ENCODE data around the gene SMOC2. TPM values are rescaled to one million over a fixed set of nuclear protein-coding genes. Genes with fewer than 3 reads are reported as not detected.

Gene SMOC2
- polyA plus RNA-seq, 3 donors: 17.7 to 24.8 (median 21.5) TPM

DNA sequence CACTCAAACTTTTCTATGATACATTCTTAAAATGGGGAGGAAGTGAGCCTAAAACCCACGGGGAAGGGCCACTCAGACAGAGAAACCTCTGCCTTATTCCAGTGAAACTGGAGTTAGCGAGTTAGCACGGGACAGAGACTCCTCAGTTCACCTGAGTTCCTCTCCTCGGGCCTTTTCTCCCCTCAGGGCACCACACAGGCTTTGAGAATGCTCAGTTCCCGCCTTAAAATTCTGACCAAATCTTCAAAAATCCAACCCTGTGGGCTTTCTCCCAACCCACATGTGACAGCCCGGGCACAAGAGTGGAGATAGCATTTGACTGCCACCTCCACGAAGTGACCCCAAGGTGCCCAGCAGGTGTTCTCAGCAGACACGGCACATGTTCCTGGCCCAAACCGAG is 204.3 kb downstream of the SMOC2 start:
- DNase-seq: no peak

DNA sequence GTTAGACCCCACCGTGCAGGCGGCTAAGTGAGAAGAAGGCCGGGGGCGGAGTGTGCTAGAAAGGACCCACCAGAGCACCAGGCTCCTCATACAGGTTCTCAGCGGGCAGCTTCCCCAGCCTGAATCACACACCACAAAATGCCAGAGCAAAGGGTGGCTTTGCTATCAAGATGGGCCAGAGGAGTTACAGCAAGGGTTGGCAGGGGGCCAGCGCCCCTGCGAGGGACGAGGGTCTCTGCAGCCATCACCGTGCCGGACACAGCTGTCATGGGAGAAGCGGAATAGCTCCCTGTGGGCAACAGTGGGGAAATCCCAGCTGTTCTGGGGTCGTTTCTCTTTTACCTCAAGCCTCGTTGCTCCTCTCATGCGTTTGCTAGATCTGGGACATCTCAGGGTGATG is 206.3 kb downstream of the SMOC2 start:
- DNase-seq: no peak

- DNase-seq: no peak
These were observed 207.5 kb downstream of the SMOC2 start for GRCh38 chr6:168648240-168649125.

DNA sequence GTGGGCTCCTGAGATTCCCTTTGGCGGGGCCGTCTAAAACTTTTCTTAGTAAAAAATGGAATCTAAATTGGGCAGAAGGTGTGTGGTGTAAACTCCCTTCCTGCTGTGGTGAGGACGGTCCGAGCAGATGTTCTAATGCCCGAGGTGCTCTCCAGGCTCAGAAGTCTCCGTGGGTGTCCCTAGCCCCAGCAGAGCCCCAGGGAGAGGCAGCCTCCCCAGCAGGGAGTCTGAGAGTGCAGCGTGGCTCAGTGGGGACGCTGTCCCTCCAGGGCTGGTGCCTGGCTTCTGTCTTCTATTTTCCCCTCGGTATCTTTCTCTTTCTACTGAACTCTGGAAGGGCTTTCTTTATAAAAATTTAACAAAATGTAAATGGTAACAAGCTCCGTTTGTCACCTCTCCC is 208.2 kb downstream of the SMOC2 start:
- DNase-seq: no peak

DNA sequence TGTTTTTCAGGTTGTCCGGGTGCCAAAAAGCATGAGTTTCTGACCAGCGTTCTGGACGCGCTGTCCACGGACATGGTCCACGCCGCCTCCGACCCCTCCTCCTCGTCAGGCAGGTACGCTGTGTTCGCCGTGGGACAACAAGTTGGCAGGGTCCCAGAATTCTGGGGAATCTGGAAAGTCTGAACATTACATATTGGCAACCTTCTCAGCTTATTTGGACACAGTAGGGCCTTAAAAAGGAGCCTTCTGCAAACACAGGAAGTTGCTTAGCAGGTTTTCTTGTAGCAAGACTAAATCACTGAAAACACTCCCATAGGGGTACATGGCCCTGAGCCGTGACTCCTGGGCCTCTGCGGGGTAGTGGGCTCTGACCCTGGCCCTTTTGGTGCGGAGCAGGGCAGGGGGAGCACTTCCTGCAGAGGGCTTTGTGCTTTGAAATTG is 209.7 kb downstream of the SMOC2 start:
- DNase-seq: no peak

GRCh38 chr6:168655462-168656152 is 214.6 kb downstream of the SMOC2 start:
- no peak for DNase-seq

DNA sequence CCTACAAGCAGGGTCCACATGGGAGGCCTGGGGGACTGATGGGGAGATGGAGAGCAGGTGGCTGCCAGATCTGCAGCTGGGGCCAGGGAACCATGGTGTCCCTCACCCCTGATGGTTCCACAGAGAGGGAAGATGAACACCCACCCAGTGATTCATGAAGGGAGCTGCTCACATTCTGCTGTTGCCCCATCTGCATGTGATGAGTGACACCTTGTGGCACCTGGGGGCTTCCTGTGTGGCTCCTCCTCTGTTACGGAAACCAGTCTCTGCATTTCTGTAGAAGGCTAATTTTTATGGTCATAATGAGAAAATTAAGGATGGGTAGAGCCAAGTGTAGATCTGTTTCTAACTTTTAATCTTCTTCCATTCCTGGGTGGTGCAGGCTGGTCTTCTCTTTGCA is 217.1 kb downstream of the SMOC2 start:
- no peak for DNase-seq

DNA sequence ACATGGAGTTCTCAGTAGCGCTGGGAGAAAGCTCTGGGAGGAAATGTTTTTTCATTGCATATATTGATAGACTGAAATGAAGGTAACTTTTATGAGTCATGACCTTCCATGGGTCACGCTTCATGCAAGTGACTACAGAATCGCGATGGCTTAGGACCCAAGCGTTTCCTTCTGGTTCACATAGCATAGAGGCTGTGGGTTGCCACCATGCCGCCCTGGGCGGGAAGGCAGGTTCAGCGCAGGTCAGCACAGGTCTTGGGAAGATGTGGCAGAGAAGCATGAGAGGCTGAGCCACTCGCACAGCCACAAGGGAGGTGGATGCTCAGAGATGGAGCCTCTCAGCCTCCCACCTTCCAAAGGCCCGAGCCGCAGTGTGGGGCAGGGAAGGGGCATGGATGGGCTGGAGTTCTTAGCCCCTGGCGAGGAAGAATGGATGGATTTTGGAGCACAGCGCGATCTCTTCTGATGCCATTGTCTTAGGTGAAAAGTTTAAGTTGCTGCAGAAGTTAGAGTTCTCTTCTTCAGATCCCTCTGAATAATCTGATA is 219.5 kb downstream of the SMOC2 start:
- no peak for DNase-seq

GRCh38 chr6:168662301-168662936 is 221.4 kb downstream of the SMOC2 start:
- DNase-seq: no peak

DNA sequence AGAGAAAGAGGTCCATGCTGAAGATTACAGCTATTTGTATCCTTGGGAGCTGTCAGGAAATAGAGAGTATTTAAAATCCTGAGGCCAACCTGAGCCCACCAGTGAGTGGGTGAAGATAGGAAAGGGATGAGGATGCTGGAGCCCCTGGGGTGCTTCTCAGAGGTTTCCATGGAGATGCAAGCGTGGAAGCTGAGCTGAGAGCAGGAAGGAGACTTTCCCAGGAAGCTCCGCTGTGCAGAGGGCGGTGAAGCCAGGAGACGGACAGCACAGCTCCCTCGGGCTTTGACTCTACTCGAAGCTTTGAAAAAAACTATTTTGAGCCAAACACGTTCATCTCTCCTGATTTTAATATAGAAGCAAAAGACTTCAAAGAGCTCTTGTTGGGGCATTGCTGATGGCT is 222.1 kb downstream of the SMOC2 start:
- DNase-seq: no peak

- no peak for DNase-seq
These were observed 224.0 kb downstream of the SMOC2 start for GRCh38 chr6:168664956-168665355.

GRCh38 chr6:168666170-168666569 is 225.2 kb downstream of the SMOC2 start:
- DNase-seq: no peak

- DNase-seq: peak; percentile 55
These were observed 225.9 kb downstream of the SMOC2 start for GRCh38 chr6:168666699-168667427.

- no peak for DNase-seq
These were observed 226.4 kb downstream of the SMOC2 start for GRCh38 chr6:168667428-168667805.

DNA sequence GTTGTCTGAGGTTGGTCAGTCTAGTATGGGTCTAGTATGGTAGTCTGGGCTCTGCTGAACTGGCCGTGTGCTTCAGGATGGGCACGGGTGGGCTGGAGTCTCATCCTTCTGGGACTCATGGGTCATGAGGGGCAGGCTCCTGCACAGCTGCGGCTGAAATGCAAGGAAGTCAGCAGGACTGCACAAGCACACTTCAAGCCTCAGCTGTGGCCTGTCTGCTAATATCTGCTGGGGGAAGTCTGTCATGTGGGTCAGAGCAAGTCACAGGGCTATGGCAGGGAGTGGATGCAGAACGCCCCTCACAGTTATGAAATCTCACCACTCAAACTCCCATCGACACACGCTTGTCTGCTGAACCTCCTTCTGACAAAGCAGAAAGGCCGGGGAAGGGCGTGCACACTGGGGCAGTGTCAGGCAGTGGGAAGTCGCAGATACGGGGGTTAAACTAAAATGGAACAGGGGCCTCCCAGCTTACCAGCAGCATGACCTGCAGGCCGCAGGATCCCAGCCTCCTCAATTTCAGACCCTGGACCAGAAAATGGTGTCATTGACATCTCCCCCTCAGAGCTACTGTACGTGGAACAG is 229.5 kb downstream of the SMOC2 start:
- no peak for DNase-seq

DNA sequence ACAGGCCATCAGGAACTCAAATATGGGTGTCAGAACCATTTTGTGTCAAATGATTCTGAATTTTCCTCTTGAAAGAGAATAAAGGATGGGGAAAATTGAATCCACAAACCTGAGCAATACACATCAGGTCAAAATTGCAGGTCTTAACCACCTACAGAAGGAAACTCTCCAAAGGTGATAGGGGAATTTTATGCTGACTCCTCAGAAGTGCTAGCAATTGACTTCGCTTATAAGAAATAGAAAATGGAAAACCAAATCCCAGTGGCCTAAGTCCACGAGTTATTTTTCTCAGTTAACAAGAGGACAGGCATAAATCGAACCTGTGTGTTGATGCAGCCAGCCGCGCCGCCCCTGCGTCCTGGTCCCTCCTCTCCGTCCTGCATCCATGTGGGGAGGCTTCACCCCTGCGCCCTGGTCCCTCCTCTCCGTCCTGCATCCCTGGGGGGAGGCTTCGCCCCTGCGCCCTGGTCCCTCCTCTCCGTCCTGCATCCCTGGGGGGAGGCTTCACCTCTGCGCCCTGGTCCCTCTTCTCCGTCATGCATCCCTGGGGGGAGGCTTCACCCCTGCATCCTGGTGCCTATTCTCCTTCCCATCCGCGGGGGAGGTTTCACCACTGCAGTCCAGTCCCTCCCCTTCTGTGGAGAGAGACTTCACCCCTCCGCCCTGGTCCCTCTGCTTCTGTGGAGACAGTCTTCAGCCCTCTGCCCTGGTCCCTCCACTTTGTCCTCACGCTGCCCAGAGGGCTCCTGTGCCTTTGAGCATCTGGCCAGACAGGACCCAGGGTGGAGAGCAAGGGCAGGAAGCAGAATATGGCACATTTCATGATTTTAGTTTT is 230.3 kb downstream of the SMOC2 start:
- no peak for DNase-seq

DNA sequence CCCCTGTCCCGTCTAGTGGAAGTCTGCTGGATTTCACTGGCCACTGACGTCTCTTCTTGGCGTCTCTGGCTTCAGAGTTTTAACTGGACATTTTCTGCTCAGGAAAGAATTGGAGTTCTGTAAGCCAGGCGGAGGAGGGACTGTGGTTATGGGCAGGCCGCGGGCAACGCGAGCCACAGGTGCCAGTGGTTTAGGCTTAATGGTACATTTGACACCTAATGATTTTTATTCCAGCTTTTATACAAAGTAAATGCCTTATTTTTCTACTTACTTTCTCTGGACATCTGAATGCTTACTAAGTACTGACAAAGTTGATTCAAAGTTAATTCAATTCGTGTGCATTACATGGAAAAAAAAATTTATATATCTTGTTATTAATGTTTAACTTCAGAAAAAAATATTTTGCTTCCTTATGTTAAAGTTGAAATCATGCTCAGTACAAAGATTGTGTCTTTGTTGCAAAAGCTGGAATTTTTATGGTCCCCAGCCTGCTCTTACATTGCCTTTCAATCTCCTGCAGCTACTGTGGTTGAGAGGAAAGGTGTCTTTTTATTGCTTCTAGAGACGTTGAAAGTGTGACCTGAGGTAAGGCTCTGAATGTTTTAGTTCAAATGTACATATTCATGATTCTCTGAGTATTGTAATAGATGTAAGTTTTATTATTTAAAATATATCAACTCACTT is 231.0 kb downstream of the SMOC2 start:
- no peak for DNase-seq

DNA sequence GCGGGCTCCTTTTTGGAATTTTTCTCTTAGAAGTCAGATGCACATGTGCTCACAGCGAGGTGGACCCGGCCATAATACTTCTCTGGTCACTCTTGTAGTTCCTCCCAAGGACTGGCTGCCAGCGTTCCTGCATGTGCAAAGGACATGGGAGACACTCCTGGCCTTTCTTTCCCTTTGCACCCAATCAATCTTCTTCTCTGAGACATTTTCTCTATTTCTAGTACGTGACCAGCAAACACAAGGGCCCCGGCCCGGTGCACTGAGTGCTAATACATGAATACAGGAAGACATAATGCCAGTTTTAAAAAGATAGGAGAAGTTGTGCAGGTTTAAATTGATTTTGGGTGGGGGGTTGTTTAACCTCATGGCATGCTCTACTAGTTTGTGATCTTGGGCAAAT is 233.6 kb downstream of the SMOC2 start:
- no peak for DNase-seq

DNA sequence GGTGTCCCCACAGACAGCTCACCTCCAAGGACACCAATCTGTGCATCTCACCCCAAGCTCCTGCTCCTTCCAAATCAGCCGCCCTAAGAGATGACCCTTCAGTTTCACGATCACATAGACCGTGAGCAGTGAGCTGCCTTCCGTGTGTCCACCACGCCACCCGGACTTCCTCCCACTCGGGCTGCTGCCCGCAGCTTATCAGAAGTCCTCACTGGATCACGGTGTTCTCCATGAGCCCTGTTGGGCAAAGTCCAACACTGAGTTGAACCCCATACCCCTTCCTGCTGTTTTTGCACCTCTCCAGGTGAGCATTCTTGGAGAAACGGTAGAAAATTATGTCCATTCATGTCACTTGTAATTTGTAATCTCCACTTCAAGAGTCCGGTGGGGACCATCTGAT is 234.4 kb downstream of the SMOC2 start:
- DNase-seq: no peak

Measured in renal pelvis (tissue), 4 donors.